ENCODE data around the gene MYBPHL.

DNA sequence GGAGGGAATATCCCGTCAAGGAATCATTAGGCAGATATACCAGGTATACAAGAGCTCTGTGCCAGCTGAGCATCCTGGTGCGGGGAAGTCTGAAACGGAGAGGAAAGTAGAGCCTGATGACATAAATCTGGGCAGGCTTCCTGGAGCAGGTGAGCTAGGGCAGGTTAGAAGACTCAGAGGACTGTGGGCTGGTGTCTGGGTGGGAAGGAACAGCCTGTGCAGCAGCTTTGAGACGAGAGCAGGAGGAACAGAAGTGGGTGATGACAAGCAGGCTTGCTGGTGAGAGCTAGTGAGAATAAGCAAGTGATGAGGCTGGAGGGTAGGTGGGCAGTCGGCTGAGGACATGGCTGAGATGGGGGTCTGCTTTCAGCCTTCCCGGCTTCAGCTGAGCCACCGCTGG is 50.7 kb downstream of the MYBPHL start:
- TF ChIP-seq, protein P1, sequence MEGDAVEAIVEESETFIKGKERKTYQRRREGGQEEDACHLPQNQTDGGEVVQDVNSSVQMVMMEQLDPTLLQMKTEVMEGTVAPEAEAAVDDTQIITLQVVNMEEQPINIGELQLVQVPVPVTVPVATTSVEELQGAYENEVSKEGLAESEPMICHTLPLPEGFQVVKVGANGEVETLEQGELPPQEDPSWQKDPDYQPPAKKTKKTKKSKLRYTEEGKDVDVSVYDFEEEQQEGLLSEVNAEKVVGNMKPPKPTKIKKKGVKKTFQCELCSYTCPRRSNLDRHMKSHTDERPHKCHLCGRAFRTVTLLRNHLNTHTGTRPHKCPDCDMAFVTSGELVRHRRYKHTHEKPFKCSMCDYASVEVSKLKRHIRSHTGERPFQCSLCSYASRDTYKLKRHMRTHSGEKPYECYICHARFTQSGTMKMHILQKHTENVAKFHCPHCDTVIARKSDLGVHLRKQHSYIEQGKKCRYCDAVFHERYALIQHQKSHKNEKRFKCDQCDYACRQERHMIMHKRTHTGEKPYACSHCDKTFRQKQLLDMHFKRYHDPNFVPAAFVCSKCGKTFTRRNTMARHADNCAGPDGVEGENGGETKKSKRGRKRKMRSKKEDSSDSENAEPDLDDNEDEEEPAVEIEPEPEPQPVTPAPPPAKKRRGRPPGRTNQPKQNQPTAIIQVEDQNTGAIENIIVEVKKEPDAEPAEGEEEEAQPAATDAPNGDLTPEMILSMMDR (IDR thresholded peaks at IDR 0.05): no peak
- no peak for TF ChIP-seq NFIC (IDR thresholded peaks at IDR 0.05; ENCODE audit: borderline replicate concordance)
- TF ChIP-seq, protein P2, sequence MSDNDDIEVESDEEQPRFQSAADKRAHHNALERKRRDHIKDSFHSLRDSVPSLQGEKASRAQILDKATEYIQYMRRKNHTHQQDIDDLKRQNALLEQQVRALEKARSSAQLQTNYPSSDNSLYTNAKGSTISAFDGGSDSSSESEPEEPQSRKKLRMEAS (IDR thresholded peaks at IDR 0.05; ENCODE audit: low read depth): no peak
- TF ChIP-seq TAF1 (IDR thresholded peaks at IDR 0.05; ENCODE audit: borderline replicate concordance, low read depth, low read length): no peak
- no peak for TF ChIP-seq POLR2AphosphoS5 (IDR thresholded peaks at IDR 0.05; ENCODE audit: low read depth, low read length)
- TF ChIP-seq MEF2A (IDR thresholded peaks at IDR 0.05; ENCODE audit: borderline replicate concordance, low read depth): no peak
- TF ChIP-seq RFX5 (IDR thresholded peaks at IDR 0.05; ENCODE audit: low read length): no peak
- no peak for TF ChIP-seq MXI1 (IDR thresholded peaks at IDR 0.05; ENCODE audit: low read depth, low read length)
- TF ChIP-seq, protein P3, sequence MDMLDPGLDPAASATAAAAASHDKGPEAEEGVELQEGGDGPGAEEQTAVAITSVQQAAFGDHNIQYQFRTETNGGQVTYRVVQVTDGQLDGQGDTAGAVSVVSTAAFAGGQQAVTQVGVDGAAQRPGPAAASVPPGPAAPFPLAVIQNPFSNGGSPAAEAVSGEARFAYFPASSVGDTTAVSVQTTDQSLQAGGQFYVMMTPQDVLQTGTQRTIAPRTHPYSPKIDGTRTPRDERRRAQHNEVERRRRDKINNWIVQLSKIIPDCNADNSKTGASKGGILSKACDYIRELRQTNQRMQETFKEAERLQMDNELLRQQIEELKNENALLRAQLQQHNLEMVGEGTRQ (IDR thresholded peaks at IDR 0.05; ENCODE audit: borderline replicate concordance, low read depth, low read length): no peak
- TF ChIP-seq EZH2phosphoT487 (IDR thresholded peaks at IDR 0.05; ENCODE audit: borderline replicate concordance, low read depth): no peak
